GM23338 (cell line): ENCODE measurements around the gene DRAM1. TPM values are rescaled to one million over a fixed set of nuclear protein-coding genes. Genes with fewer than 3 reads are reported as not detected.
"Not testable (repeated sequence)": the region's sequence is repeated elsewhere in the genome, so short reads cannot be mapped to it uniquely, and the experiment has no call there.

Source experiments
- ATAC-seq: fragments of 200-7000 bp; cut with Tn5 transposase; 3 replicates; pipeline ENCODE4 v1.9.1; 2020
- DNase-seq: peaks from one replicate; pipeline ENCODE4 v3.0.0-alpha.2; 2015; ENCODE audit warnings: low spot score
- H2AFZ ChIP-seq: fragments of 200-600 bp; sonication (generic); 2 replicates; pipeline ENCODE4 v1.8.0; 2016; ENCODE audit warnings: antibody characterized with exemption, mild to moderate bottlenecking, moderate library complexity
- H3F3A ChIP-seq: fragments of 200-600 bp; sonication (generic); replicated peaks from 2 replicates; pipeline ENCODE4 v1.8.0; 2017; ENCODE audit warnings: antibody characterized with exemption, mixed run types, low read depth
- H3K27ac ChIP-seq: fragments of 200-600 bp; sonication (generic); 2 replicates; pipeline ENCODE4 v1.6.1; 2016; ENCODE audit warnings: low read depth
- H3K27me3 ChIP-seq: fragments of 200-600 bp; sonication (generic); 2 replicates; pipeline ENCODE4 v1.8.0; 2016; ENCODE audit warnings: mild to moderate bottlenecking, mixed run types, moderate library complexity; ENCODE audit not compliant: insufficient read depth
- H3K36me3 ChIP-seq: fragments of 200-600 bp; sonication (generic); 2 replicates; pipeline ENCODE4 v1.8.0; 2016; ENCODE audit warnings: mild to moderate bottlenecking; ENCODE audit not compliant: insufficient read depth
- H3K4me1 ChIP-seq: fragments of 200-600 bp; sonication (generic); 2 replicates; pipeline ENCODE4 v1.8.0; 2016; ENCODE audit warnings: mild to moderate bottlenecking, moderate library complexity; ENCODE audit not compliant: insufficient read depth
- H3K4me2 ChIP-seq: fragments of 200-600 bp; sonication (generic); 2 replicates; pipeline ENCODE4 v1.7.1; 2017; ENCODE audit warnings: mixed run types
- H3K4me3 ChIP-seq: fragments of 200-600 bp; sonication (generic); 2 replicates; pipeline ENCODE4 v1.6.1; 2016; ENCODE audit warnings: mixed run types
- H3K79me2 ChIP-seq: fragments of 200-600 bp; sonication (generic); replicated peaks from 2 replicates; pipeline ENCODE4 v1.8.0; 2017; ENCODE audit warnings: mild to moderate bottlenecking; ENCODE audit not compliant: insufficient read depth
- H3K9me2 ChIP-seq: fragments of 200-600 bp; sonication (generic); 2 replicates; pipeline ENCODE4 v1.8.0; 2017; ENCODE audit not compliant: insufficient read depth
- H4K20me1 ChIP-seq: fragments of 200-600 bp; sonication (generic); replicated peaks from 2 replicates; pipeline ENCODE4 v1.8.0; 2017; ENCODE audit warnings: mild to moderate bottlenecking; ENCODE audit not compliant: insufficient read depth
- H3K27ac Mint-ChIP-seq: 2 replicates; pipeline ENCODE4 v1.8.0; 2020; ENCODE audit warnings: inconsistent platforms, mild to moderate bottlenecking, moderate library complexity, mixed read lengths
- H3K27me3 Mint-ChIP-seq: 3 replicates; pipeline ENCODE4 v1.8.0; 2022; ENCODE audit warnings: low read depth, mild to moderate bottlenecking, moderate library complexity, mixed read lengths, inconsistent platforms; ENCODE audit not compliant: insufficient read depth, poor library complexity
- H3K36me3 Mint-ChIP-seq: 3 replicates; pipeline ENCODE4 v1.8.0; 2021; ENCODE audit warnings: low read depth, mild to moderate bottlenecking, inconsistent platforms, moderate library complexity, mixed read lengths
- H3K4me1 Mint-ChIP-seq: 3 replicates; pipeline ENCODE4 v1.8.0; 2020; ENCODE audit warnings: mild to moderate bottlenecking, inconsistent platforms, mixed read lengths
- H3K4me3 Mint-ChIP-seq: 3 replicates; pipeline ENCODE4 v1.8.0; 2021; ENCODE audit warnings: moderate library complexity, mild to moderate bottlenecking, inconsistent platforms, mixed read lengths
- H3K9me3 Mint-ChIP-seq: 3 replicates; pipeline ENCODE4 v1.8.0; 2020; ENCODE audit warnings: moderate library complexity, mild to moderate bottlenecking, inconsistent platforms, mixed read lengths
- CREB1 ChIP-seq: fragments of 250-450 bp; sonication (Bioruptor Pico); IDR thresholded peaks from 2 replicates; pipeline ENCODE4 v1.5.0; 2020; ENCODE audit warnings: low read depth, mild to moderate bottlenecking, moderate library complexity
- CTCF ChIP-seq, 2 experiments: fragments of 200-600 bp in 1 of 2; sonication (generic) in 1 of 2; conservative IDR thresholded peaks; 2 replicates each; pipeline versions ENCODE4 v1.5.1 to v1.6.1; 2016 to 2017; ENCODE audit warnings: antibody characterized with exemption in 2 of 2, low read depth in 2 of 2, mild to moderate bottlenecking in 2 of 2, moderate library complexity in 1 of 2
- ETS1 ChIP-seq: IDR thresholded peaks from 2 replicates; pipeline ENCODE4 v1.6.1; 2016; ENCODE audit warnings: antibody characterized with exemption
- JUNB ChIP-seq: IDR thresholded peaks from one replicate; pipeline ENCODE4 v1.6.1; 2016; ENCODE audit warnings: antibody characterized with exemption; ENCODE audit not compliant: unreplicated experiment
- NANOG ChIP-seq: IDR thresholded peaks from 2 replicates; pipeline ENCODE4 v1.6.1; 2016; ENCODE audit warnings: antibody characterized with exemption, borderline replicate concordance
- POLR2AphosphoS5 ChIP-seq: IDR thresholded peaks from 2 replicates; pipeline ENCODE4 v1.6.1; 2016; ENCODE audit warnings: antibody characterized with exemption, low read depth
- ZNF114 ChIP-seq: fragments of 250-450 bp; sonication (Bioruptor Pico); IDR thresholded peaks from 2 replicates; pipeline ENCODE4 v1.5.0; 2020; ENCODE audit warnings: mild to moderate bottlenecking, moderate library complexity
- ZNF331 ChIP-seq: fragments of 250-450 bp; sonication (Bioruptor Pico); IDR thresholded peaks from 2 replicates; pipeline ENCODE4 v1.5.0; 2020; ENCODE audit warnings: low read depth, mild to moderate bottlenecking, moderate library complexity
- polyA plus RNA-seq: library from polyadenylated mRNA; unstranded; fragments of >200 nt; fragmentation: Nextera tagmentation; extraction: Ambion mirVana; gene quantifications from 2 replicates; pipeline ENCODE4 v1.2.1, GENCODE V29; 2016
- total RNA-seq: library from RNA; depleted of rRNA; stranded (reverse); fragments of >200 nt; shearing (Covaris generic); gene quantifications from 2 replicates; pipeline ENCODE4 v1.2.3, GENCODE V29; 2014
- TF ChIP-seq, protein P1 (sequence below): IDR thresholded peaks from one replicate; pipeline ENCODE4 v1.6.1; 2018; ENCODE audit warnings: antibody characterized with exemption; ENCODE audit not compliant: unreplicated experiment

DRAM1 gene
- total and polyA plus RNA-seq, 2 experiments from 2014 or later: 5.7 to 8.5 TPM

DNA sequence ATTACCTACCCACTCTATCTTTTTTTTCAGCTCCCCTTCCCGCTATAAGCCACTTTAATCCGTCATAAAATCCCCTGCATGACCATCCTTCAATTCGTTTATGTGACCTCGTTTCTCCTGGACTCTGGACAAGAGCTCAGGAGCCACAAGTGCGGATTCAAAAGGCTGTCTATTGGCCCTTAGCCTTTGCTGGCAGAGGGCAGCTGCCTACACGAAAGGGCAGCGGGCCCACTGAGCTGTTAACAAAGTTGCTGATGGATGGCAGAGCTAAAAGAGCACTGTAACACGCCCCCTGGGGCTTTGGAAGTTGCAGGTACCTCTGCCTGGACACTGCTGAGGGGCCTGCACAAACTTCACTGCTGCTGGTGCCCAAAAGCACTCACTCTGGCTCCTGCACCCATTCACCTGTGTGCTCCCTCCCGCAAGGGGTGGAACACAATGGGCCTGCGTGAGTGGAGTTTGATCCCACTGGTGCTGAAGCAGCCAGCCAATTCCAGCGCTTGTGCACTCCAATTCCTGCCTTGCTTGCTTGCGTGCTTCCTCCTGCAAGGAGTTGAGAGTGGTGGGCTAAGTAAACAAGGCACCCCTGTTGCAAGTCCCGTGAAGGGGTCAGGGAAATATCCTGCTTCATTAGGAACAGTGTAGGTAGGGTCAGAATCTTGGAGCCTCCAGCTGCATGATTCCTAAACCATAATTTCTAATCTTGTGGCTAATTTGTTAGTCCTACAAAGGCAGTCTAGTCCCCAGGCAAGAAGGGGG lies 10.6 kb upstream of the DRAM1 start (continued):
- TF ChIP-seq JUNB: no peak
- no peak for TF ChIP-seq ZNF114 (CRISPR knock-in tag)
- no peak for TF ChIP-seq POLR2AphosphoS5

DNA sequence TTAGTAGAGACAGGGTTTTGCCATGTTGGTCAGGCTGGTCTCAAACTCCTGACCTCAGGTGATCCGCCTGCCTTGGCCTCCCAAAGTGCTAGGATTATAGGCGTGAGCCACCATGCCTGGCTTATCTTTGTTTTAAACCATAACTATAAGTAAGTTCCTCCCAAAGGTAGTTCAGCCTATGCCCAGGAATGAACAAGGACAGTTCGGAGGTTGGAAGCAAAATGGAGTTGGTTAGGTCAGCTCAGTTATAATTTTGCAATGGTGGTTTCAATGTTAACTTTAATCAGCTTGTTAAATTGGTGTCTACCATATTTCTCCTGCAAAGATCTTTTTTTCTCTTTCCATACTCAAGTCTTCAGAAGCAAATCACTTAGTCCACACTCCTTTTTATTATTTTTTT lies 9.8 kb upstream of the DRAM1 start:
- H3K4me2 ChIP-seq, H3K4me1 Mint-ChIP-seq, H3K27ac ChIP-seq, H3K36me3 Mint-ChIP-seq, H3F3A ChIP-seq, H3K4me3 Mint-ChIP-seq, H3K4me3 ChIP-seq, H3K27me3 Mint-ChIP-seq, DNase-seq, H3K9me2 ChIP-seq, H3K4me1 ChIP-seq, ATAC-seq, H4K20me1 ChIP-seq, H3K27ac Mint-ChIP-seq, H3K36me3 ChIP-seq, H3K79me2 ChIP-seq, H2AFZ ChIP-seq, H3K27me3 ChIP-seq: not testable (repeated sequence)
- H3K9me3 Mint-ChIP-seq: peaks cover 11% of the 10 kb centered on the region; the same call in 2 of the 3 replicates

DNA sequence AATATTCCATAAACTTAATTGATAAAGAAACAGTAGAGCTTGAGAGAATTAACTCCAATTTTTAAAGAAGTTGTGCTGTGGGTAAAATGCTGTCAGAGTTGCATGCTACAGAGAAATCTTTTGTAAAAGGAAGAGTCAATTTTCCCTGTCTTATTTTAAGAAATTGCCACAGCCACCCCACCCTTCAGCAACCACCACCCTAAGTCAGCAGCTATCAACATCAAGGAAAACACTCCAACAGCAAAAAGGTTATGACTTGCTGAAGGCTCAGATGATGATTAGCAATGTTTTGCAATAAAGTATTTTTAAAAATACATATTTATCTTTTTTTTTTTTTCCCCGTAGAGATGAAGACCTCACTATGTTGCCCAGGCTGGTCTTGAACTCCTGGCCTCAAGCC lies 6.5 kb upstream of the DRAM1 start:
- Histone ChIP-seq H3K79me2 (no peaks in the 10 kb centered on the region), H3K27me3 (no peaks in the 10 kb centered on the region), H3K27ac (no peak overlapping the region), H3K9me2 (peaks cover 4% of the 10 kb centered on the region; the same call in 1 of the 2 replicates), H3K36me3 (no peaks in the 10 kb centered on the region), H3F3A (no peaks in the 10 kb centered on the region), H3K4me3 (no peak overlapping the region), H2AFZ (no peak overlapping the region), H3K4me2 (no peak overlapping the region), H4K20me1 (no peaks in the 10 kb centered on the region), H3K4me1 (no peaks in the 10 kb centered on the region; the same call in 1 of the 2 replicates)
- H3K27ac Mint-ChIP-seq: no peak overlapping the region
- peaks cover 11% of the 10 kb centered on the region; the same call in 2 of the 3 replicates for H3K9me3 Mint-ChIP-seq
- no peaks in the 10 kb centered on the region; the same call in 2 of the 3 replicates for H3K4me1 Mint-ChIP-seq
- DNase-seq: no peak
- peaks cover 2% of the 10 kb centered on the region for H3K27me3 Mint-ChIP-seq
- no peak overlapping the region for H3K4me3 Mint-ChIP-seq
- ATAC-seq: no peak
- no peaks in the 10 kb centered on the region for H3K36me3 Mint-ChIP-seq
- TF ChIP-seq CTCF (conservative IDR thresholded peaks at IDR 0.05; ENCODE audit: low read depth in 2 of 2): no peak
- TF ChIP-seq ETS1: no peak
- no peak for TF ChIP-seq ZNF114 (CRISPR knock-in tag)
- no peak for TF ChIP-seq ZNF331 (CRISPR knock-in tag)
- TF ChIP-seq CREB1 (CRISPR knock-in tag): no peak
- TF ChIP-seq, protein P1, sequence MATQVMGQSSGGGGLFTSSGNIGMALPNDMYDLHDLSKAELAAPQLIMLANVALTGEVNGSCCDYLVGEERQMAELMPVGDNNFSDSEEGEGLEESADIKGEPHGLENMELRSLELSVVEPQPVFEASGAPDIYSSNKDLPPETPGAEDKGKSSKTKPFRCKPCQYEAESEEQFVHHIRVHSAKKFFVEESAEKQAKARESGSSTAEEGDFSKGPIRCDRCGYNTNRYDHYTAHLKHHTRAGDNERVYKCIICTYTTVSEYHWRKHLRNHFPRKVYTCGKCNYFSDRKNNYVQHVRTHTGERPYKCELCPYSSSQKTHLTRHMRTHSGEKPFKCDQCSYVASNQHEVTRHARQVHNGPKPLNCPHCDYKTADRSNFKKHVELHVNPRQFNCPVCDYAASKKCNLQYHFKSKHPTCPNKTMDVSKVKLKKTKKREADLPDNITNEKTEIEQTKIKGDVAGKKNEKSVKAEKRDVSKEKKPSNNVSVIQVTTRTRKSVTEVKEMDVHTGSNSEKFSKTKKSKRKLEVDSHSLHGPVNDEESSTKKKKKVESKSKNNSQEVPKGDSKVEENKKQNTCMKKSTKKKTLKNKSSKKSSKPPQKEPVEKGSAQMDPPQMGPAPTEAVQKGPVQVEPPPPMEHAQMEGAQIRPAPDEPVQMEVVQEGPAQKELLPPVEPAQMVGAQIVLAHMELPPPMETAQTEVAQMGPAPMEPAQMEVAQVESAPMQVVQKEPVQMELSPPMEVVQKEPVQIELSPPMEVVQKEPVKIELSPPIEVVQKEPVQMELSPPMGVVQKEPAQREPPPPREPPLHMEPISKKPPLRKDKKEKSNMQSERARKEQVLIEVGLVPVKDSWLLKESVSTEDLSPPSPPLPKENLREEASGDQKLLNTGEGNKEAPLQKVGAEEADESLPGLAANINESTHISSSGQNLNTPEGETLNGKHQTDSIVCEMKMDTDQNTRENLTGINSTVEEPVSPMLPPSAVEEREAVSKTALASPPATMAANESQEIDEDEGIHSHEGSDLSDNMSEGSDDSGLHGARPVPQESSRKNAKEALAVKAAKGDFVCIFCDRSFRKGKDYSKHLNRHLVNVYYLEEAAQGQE: no peak
- no peak for TF ChIP-seq NANOG
